ENCODE results near the gene RNU7-1. TPM values are rescaled to one million over a fixed set of nuclear protein-coding genes. Genes with fewer than 3 reads are reported as not detected.
"Not testable (repeated sequence)": the region's sequence is repeated elsewhere in the genome, so short reads cannot be mapped to it uniquely, and the experiment has no call there.

RNU7-1 gene
- not detected for total RNA-seq
- long read RNA-seq: 0 reads

- ATAC-seq: peak; percentile 66 to 67
- intact Hi-C loops (cut with DNase I): loop anchor here in 1 of 2 donors (2.0 kb wide), 2 partner anchors 17 to 165 kb away; partner anchors contain the start of gene C1RL
These were observed at the start of gene RNU7-1, which contains the start of gene C12orf57 for GRCh38 chr12:6943722-6944380. Gene RNU7-1, plus strand, starts transcription at chr12:6943816. Gene C12orf57, plus strand, starts transcription at chr12:6944022. Its CDS starts 100 bp downstream, at chr12:6944122.

GRCh38 chr12:6894321-6894720, 49.3 kb upstream of the RNU7-1 start:
- no peak for ATAC-seq
- intact Hi-C loops (cut with DNase I): no loop called here
- DNase-seq: no peak

More at GRCh38 chr12:6943722-6944380, at the start of gene RNU7-1, which contains the start of gene C12orf57:
- peak; percentile 83 for DNase-seq

GRCh38 chr12:6896846-6897435, 46.7 kb upstream of the RNU7-1 start:
- DNase-seq (no peak), ATAC-seq (no peak)
- intact Hi-C loops (cut with DNase I): no loop called here

- no peak for DNase-seq
These were observed 44.2 kb upstream of the RNU7-1 start for GRCh38 chr12:6899427-6899826.

GRCh38 chr12:6899837-6900519, 43.6 kb upstream of the RNU7-1 start:
- intact Hi-C loops (cut with DNase I): no loop called here
- DNase-seq: peak; percentile 69
- ATAC-seq: peak in 1 of 2 donors; percentile 19

More at GRCh38 chr12:6899427-6899826, 44.2 kb upstream of the RNU7-1 start:
- intact Hi-C loops (cut with DNase I): no loop called here
- ATAC-seq: no peak

GRCh38 chr12:6902448-6902847, 41.2 kb upstream of the RNU7-1 start:
- ATAC-seq (no peak), DNase-seq (no peak)
- intact Hi-C loops (cut with DNase I): no loop called here

GRCh38 chr12:6903722-6904121, 39.9 kb upstream of the RNU7-1 start:
- intact Hi-C loops (cut with DNase I): no loop called here
- ATAC-seq: no peak
- no peak for DNase-seq

- ATAC-seq: peak; percentile 98
These were observed 39.0 kb upstream of the RNU7-1 start, which contains the start of gene LRRC23 for GRCh38 chr12:6904280-6905276. Gene LRRC23, plus strand, starts transcription at chr12:6904822. Its CDS starts 812 bp downstream, at chr12:6905634.

GRCh38 chr12:6905414-6906040, 38.1 kb upstream of the RNU7-1 start:
- ATAC-seq (no peak), DNase-seq (no peak)
- intact Hi-C loops (cut with DNase I): no loop called here

More at GRCh38 chr12:6904280-6905276, 39.0 kb upstream of the RNU7-1 start, which contains the start of gene LRRC23:
- intact Hi-C loops (cut with DNase I): no loop called here
- peak; percentile 99 for DNase-seq

- ATAC-seq; intact Hi-C loops (cut with DNase I): not testable (repeated sequence)
These were observed 35.5 kb upstream of the RNU7-1 start for GRCh38 chr12:6908141-6908540.

GRCh38 chr12:6909421-6910145, 34.0 kb upstream of the RNU7-1 start:
- DNase-seq: no peak
- intact Hi-C loops (cut with DNase I): no loop called here
- no peak for ATAC-seq

More at GRCh38 chr12:6908141-6908540, 35.5 kb upstream of the RNU7-1 start:
- DNase-seq: not testable (repeated sequence)

- intact Hi-C loops (cut with DNase I): no loop called here
- no peak for DNase-seq
These were observed 31.3 kb upstream of the RNU7-1 start for GRCh38 chr12:6912164-6912935.

GRCh38 chr12:6914246-6914946, 29.2 kb upstream of the RNU7-1 start, which contains the start of gene ENO2:
Gene ENO2, plus strand, starts transcription at chr12:6914580. Its CDS starts 1,253 bp downstream, at chr12:6915833.
- intact Hi-C loops (cut with DNase I): no loop called here
- ATAC-seq (peak; percentile 93 to 95), DNase-seq (peak; percentile 87)

More at GRCh38 chr12:6912164-6912935, 31.3 kb upstream of the RNU7-1 start:
- no peak for ATAC-seq

GRCh38 chr12:6914947-6915788, 28.4 kb upstream of the RNU7-1 start:
- DNase-seq: peak; percentile 49
- peak; percentile 3 to 8 for ATAC-seq
- intact Hi-C loops (cut with DNase I): no loop called here

GRCh38 chr12:6915789-6916285, 27.8 kb upstream of the RNU7-1 start:
- ATAC-seq (no peak), DNase-seq (no peak)
- intact Hi-C loops (cut with DNase I): no loop called here
